SK-MEL-5 (cell line): Measurements from ENCODE around the gene FZD7. TPM values are rescaled to one million over a fixed set of nuclear protein-coding genes. Genes with fewer than 3 reads are reported as not detected.
A peak's percentile ranks its signal among the peaks of the same experiment; 100 is the strongest.

ENCODE experiments used
- DNase-seq: peaks from one replicate; pipeline ENCODE4 v3.0.0-alpha.2; 2016; ENCODE audit warnings: low read depth, low spot score
- in situ Hi-C: cut with HindIII; loops from 2 replicates; pipeline ENCODE4 v1.10.0; 2016; ENCODE audit warnings: low sequenced_read_pairs, high pct_unique_total_duplicates, low pct_unique_long_range_greater_than_20kb
- total RNA-seq: library from RNA; depleted of rRNA; stranded (reverse); fragments of >200 nt; shearing (Covaris generic); gene quantifications from 2 replicates; pipeline ENCODE4 v1.2.3, GENCODE V29; 2014

Gene FZD7
- total RNA-seq, 1 experiment from 2014 or later: 12.7 TPM

DNA sequence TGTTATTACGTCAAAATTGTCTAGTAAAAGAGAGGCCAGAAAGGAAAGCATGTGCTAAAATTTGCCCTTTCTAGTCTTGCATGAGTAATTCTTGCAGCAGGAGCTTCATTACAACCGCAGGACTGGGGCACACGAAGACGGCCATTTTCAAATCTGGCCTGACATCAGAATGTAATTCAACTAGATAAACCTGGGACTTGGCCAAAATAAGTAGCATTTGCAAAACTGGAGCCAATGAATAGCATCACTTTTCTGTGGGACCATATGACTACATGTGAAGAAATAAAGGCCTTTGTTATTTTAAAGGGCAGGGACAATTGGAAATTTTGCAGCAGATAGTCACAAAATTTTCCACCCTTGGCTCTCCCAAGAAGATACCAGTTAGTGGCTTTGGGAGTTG lies 3.0 kb upstream of the FZD7 start:
- in situ Hi-C loops: no loop called here
- peak; percentile 59 for DNase-seq

- in situ Hi-C loops: no loop called here
- DNase-seq: no peak
These were observed 2.3 kb upstream of the FZD7 start for GRCh38 chr2:202031246-202031951.

DNA sequence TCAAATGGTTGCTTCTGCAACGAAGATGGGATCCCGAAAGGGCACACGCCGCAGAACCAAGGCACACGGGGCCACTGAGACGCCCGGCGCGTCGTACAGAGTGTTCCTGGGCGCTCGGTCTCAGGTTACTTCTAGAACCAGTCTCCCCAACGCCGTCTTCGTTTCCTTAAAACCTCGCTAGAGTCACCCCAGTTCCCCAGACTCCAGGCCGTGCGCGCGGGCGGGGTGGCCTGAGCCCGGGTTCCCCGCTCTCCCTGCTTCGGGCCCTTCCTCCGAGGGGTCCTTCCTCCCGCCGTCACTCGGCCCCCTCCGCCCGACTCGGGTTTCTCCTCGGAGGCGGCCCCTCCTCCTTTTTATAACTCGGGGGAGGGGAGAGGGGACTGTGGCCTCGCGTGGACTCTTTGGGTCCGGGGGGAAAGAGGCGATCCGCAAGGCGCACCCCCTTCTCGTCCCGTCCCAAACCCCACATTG lies 774 bp upstream of the FZD7 start:
- no peak for DNase-seq
- in situ Hi-C loops: no loop called here

DNA sequence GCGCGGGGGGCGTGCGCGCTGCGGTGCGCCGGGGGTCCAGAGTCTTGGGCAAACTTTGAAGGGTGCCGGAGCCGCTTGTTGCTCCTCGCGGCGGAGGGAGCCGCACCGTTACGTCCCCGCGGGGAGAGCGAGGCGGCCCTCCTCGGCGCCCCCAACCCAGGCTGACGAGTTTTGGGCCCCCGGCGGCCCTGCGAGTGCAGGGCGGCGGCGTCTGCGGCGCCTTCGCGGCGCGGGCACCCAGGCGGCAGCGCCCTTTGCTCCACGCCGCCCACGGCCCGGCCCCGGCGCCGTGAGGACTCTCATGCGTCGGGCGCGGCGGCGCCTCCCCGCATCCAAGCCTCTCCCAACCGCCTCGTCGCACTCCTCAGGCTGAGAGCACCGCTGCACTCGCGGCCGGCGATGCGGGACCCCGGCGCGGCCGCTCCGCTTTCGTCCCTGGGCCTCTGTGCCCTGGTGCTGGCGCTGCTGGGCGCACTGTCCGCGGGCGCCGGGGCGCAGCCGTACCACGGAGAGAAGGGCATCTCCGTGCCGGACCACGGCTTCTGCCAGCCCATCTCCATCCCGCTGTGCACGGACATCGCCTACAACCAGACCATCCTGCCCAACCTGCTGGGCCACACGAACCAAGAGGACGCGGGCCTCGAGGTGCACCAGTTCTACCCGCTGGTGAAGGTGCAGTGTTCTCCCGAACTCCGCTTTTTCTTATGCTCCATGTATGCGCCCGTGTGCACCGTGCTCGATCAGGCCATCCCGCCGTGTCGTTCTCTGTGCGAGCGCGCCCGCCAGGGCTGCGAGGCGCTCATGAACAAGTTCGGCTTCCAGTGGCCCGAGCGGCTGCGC lies 814 bp downstream of the FZD7 start:
- in situ Hi-C loops: no loop called here
- no peak for DNase-seq

DNA sequence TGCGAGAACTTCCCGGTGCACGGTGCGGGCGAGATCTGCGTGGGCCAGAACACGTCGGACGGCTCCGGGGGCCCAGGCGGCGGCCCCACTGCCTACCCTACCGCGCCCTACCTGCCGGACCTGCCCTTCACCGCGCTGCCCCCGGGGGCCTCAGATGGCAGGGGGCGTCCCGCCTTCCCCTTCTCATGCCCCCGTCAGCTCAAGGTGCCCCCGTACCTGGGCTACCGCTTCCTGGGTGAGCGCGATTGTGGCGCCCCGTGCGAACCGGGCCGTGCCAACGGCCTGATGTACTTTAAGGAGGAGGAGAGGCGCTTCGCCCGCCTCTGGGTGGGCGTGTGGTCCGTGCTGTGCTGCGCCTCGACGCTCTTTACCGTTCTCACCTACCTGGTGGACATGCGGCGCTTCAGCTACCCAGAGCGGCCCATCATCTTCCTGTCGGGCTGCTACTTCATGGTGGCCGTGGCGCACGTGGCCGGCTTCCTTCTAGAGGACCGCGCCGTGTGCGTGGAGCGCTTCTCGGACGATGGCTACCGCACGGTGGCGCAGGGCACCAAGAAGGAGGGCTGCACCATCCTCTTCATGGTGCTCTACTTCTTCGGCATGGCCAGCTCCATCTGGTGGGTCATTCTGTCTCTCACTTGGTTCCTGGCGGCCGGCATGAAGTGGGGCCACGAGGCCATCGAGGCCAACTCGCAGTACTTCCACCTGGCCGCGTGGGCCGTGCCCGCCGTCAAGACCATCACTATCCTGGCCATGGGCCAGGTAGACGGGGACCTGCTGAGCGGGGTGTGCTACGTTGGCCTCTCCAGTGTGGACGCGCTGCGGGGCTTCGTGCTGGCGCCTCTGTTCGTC lies 1.7 kb downstream of the FZD7 start:
- no peak for DNase-seq
- in situ Hi-C loops: no loop called here

- DNase-seq: no peak
- in situ Hi-C loops: no loop called here
These were observed 2.3 kb downstream of the FZD7 start for GRCh38 chr2:202035941-202036372.

DNA sequence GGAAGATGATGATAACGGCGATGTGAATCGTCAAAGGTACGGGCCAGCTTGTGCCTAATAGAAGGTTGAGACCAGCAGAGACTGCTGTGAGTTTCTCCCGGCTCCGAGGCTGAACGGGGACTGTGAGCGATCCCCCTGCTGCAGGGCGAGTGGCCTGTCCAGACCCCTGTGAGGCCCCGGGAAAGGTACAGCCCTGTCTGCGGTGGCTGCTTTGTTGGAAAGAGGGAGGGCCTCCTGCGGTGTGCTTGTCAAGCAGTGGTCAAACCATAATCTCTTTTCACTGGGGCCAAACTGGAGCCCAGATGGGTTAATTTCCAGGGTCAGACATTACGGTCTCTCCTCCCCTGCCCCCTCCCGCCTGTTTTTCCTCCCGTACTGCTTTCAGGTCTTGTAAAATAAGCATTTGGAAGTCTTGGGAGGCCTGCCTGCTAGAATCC lies 3.0 kb downstream of the FZD7 start:
- DNase-seq: no peak
- in situ Hi-C loops: no loop called here

- no peak for DNase-seq
- in situ Hi-C loops: no loop called here
These were observed 3.4 kb downstream of the FZD7 start for GRCh38 chr2:202037086-202037485.

GRCh38 chr2:202038471-202039277 lies 5.0 kb downstream of the FZD7 start:
- in situ Hi-C loops: no loop called here
- peak; percentile 26 for DNase-seq

DNA sequence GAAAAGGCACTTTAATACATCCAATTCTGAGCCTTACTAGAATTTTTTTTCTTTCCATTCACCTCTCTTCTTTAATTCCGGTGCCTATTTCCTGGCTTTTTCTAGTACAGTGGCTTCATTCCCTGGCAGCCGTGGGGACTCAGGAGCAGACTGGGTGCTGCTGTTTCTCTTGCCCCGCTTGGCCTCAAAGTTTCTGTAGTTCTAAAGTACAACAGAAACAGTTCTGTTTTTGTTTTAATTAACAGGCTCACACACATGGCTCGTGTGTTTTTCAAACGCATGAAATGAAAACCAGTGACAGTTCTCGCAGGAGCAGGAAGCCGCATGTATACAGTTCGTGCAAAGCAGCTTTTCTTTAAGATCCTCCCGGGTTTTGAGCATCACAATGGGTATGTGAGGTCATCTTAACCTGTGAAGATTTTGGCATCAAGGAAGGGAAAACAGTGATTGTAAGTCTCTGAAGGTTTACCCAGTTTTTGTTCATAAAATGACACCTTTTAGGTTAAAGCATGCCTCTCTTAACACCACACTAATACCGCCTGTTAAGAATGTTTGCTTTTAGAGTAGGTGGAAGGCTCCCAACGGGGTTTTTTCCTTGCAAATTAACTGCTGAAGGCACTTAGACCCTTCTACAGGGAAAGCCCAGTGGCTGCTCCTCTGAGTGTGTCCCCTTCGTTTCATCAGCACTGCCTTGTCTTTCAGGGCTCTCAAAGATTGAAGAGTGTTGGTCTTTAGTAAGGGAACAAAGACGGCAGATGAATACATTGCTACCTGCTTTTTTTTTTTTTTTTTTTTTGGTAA lies 5.8 kb downstream of the FZD7 start:
- DNase-seq: no peak
- in situ Hi-C loops: no loop called here

DNA sequence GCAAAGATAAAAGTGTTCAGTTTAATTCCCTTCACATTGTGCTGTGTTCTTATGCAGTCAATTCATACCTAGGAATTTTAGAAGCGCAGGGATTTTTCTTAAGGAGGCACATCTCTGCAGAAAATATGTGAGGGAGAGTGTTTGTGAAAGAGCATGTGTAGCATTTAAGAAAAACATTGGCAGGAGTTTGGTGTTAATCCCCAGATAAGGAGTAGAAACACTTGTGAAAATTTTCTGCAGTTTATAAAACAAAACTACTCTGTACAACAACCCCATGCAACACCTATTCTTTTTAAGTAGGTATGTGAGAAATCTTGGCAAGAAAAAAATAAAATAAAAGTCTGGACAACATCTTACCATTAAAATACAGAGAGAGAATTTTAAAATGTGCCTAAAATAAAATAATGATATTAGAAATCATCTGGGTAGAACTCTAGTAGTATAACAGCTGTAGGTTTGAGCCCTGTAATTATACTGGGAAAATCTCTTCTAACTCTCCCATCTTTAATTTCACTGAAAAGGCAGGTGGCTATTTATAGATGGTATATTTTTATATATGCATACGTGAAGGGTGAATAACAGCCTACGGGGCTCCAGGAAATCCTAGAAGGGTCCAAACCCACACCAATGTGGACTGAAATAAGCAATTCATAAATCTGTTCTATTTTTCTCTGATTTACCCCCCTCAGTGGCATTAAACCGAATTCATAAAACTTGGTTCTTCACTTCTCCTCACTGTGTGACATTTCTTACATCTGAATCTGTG lies 6.6 kb downstream of the FZD7 start:
- no peak for DNase-seq
- in situ Hi-C loops: no loop called here

- DNase-seq: no peak
- in situ Hi-C loops: no loop called here
These were observed 8.8 kb downstream of the FZD7 start for GRCh38 chr2:202042444-202042843.

DNA sequence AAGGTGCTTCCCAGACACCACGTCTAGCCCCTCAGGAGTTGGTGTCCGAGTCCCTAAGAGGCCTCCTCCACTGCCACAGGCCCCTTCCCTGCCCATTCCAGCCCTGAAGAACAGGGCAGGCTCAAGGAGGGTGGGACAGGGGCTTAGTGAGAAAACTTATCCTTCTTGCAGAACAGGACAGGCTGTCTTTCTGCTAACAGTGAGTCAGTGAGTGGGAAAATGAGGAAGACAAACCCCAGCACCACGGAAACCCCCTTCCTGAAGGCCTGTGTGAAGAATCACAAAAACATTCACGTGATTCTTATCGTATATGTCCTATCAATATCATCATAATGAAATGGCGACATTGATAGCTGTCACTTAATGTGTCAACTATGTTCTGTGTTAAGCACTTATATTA lies 9.8 kb downstream of the FZD7 start:
- in situ Hi-C loops: no loop called here
- no peak for DNase-seq

DNA sequence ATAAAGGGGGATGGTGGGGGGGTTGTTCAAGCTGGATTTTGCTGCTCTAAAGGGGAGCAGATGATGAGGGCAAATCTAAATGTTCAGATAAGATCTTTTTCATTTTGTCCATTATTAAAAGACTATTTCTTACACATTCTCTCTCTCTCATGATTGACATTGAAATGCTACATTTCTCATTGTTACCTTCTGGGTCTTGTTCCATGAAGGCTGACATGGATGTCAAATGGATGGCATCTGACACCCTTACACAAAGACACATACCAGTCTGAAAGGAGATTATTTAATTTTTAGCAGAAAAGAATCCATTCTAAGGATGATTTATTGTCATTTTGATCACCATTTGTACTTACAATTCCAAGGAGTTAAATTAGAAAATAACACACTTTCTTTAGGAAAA lies 11.1 kb downstream of the FZD7 start:
- no peak for DNase-seq
- in situ Hi-C loops: no loop called here

GRCh38 chr2:202046572-202046971 lies 12.9 kb downstream of the FZD7 start:
- no peak for DNase-seq
- in situ Hi-C loops: no loop called here
